Activated naive CD8-positive, alpha-beta T cell treated with anti-CD3 and anti-CD28 coated beads for 36 hours (primary cell): Measurements from ENCODE around the gene MARVELD3. TPM values are rescaled to one million over a fixed set of nuclear protein-coding genes. Genes with fewer than 3 reads are reported as not detected.
"Not testable (repeated sequence)": the region's sequence is repeated elsewhere in the genome, so short reads cannot be mapped to it uniquely, and the experiment has no call there.

Experiments used
- DNase-seq: peaks from one replicate; pipeline ENCODE4 v3.0.0; 2021
- H3K27ac Mint-ChIP-seq: one replicate; pipeline ENCODE4 v1.8.0; 2022; ENCODE audit warnings: mild to moderate bottlenecking, moderate library complexity, mixed read lengths
- H3K27me3 Mint-ChIP-seq: one replicate; pipeline ENCODE4 v1.8.0; 2022; ENCODE audit warnings: mild to moderate bottlenecking, mixed read lengths
- H3K36me3 Mint-ChIP-seq: one replicate; pipeline ENCODE4 v1.8.0; 2021; ENCODE audit warnings: mild to moderate bottlenecking, mixed read lengths
- H3K4me1 Mint-ChIP-seq: one replicate; pipeline ENCODE4 v1.8.0; 2021; ENCODE audit warnings: mixed read lengths
- H3K4me3 Mint-ChIP-seq: one replicate; pipeline ENCODE4 v1.8.0; 2022; ENCODE audit warnings: mild to moderate bottlenecking, moderate library complexity, mixed read lengths
- H3K9me3 Mint-ChIP-seq: one replicate; pipeline ENCODE4 v1.8.0; 2022; ENCODE audit warnings: mixed read lengths
- total RNA-seq, 2 experiments: library from RNA; stranded (reverse); gene quantifications; one replicate each; pipeline ENCODE4 v1.2.3, GENCODE V29; 2021

Gene MARVELD3
- total RNA-seq, 2 experiments from 2014 or later: not detected

DNA sequence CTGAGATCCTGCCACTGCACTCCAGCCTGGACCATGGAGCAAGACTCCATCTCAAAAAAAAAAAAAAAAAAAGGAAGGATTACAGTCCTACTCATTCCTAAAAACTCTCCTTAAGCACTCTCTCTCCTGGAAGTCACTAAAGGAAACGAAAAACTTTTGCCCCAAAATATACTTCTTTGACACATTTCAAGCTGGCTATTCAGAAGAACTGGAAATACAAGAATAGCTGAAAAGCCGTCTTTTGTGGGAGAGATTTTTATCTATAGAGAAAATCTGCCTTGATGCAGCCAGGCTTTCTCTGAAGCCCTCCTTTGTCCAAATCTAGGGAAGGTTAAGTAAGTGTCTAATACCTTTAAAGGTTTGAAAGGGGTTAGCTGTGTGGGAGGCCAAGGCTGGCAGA is 16.9 kb upstream of the MARVELD3 start:
- Mint-ChIP-seq H3K27me3 (peaks cover 26% of the 10 kb centered on the region), H3K36me3 (no peaks in the 10 kb centered on the region), H3K4me3 (no peak overlapping the region), H3K27ac (no peak overlapping the region), H3K4me1 (peaks cover 12% of the 10 kb centered on the region), H3K9me3 (no peaks in the 10 kb centered on the region)
- DNase-seq: no peak

DNA sequence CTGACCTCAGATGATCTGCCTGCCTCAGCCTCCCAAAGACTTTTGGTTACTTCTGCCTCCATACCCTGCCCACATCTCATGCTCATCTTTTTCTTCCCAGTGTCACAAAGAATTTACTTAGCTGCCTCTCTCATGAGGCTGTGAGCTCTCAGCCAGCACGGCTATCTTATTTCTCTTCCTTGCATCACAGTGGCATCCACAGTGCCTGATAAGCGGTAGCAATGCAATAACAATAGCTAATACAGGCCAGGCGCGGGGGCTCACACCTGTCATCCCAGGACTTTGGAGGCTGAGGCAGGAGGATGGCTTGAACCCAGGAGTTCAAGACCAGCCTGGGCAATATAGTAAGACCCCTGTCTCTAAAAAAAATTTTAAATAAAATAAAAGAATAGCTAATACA is 15.5 kb upstream of the MARVELD3 start:
- Mint-ChIP-seq H3K4me3 (no peak overlapping the region), H3K36me3 (no peaks in the 10 kb centered on the region), H3K9me3 (no peaks in the 10 kb centered on the region), H3K27ac (no peak overlapping the region), H3K4me1 (peaks cover 12% of the 10 kb centered on the region), H3K27me3 (peaks cover 36% of the 10 kb centered on the region)
- no peak for DNase-seq

DNA sequence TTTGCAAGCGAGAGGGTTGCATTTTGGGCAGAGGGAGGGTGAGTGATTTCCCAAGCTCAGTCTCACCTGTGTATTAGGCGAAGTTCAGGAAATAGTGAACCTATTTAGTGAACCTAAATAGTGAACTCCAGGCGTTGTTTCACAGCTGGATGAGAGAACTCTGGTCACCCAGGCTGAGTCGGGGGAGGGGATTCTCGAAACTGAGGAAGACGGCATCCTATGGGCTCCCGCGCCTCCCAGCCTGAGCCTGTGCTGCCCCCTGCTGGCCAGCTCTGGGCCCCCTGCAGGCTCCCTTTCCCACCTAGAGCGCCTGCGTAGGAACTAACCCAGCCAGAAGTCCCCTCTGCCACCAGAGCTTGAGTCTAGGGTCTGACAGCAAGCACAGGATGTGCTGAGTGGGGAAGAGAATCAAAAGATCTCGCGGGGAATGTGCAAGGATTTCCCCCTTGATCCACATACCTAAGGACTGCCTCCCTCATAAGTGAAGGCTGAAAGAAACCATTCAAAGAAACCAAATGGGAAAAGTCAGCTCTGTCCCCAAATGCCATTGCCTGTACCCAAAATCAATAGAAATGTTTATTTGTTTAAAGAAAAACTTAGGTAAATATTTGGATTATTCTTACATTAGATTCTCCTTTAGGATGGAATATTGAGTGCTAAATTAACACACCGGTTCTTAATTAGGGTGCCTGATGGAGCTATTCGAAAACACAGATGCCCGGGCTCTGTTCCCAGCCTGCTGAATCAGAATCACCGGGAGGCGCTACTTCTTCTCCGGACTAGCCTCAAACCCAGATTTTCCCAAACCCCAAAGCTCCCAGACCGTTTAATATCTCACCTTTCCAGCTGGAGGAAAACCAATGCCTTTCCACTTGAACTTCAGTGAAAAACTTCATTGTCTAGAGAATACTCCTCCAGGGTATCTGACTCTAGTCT is 14.8 kb upstream of the MARVELD3 start:
- no peak overlapping the region for H3K4me3 Mint-ChIP-seq
- peak; percentile 82 for DNase-seq
- H3K36me3 Mint-ChIP-seq: no peaks in the 10 kb centered on the region
- no peak overlapping the region for H3K27ac Mint-ChIP-seq
- no peaks in the 10 kb centered on the region for H3K9me3 Mint-ChIP-seq
- peaks cover 12% of the 10 kb centered on the region for H3K4me1 Mint-ChIP-seq
- H3K27me3 Mint-ChIP-seq: peaks cover 43% of the 10 kb centered on the region

DNA sequence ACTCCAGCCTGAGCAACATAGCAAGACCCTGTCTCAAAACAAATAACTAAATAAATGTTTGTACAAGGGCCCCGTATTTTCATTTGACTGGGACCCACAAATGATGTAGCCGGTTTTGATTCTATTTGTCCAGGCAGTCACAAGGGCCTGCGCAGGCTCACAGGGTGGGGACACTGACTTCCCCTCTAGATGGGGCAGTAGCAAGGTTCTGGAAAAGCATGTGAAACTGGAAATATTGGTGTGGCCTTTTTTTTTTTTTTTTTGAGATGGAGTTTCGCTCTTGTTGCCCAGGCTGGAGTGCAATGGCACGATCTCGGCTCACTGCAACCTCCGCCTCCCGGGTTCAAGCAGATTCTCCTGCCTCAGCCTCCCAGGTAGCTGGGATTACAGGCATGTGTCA is 11.0 kb upstream of the MARVELD3 start:
- not testable (repeated sequence) for H3K4me3 Mint-ChIP-seq, H3K9me3 Mint-ChIP-seq, H3K36me3 Mint-ChIP-seq, H3K27ac Mint-ChIP-seq, H3K4me1 Mint-ChIP-seq, DNase-seq
- peaks cover 45% of the 10 kb centered on the region for H3K27me3 Mint-ChIP-seq

DNA sequence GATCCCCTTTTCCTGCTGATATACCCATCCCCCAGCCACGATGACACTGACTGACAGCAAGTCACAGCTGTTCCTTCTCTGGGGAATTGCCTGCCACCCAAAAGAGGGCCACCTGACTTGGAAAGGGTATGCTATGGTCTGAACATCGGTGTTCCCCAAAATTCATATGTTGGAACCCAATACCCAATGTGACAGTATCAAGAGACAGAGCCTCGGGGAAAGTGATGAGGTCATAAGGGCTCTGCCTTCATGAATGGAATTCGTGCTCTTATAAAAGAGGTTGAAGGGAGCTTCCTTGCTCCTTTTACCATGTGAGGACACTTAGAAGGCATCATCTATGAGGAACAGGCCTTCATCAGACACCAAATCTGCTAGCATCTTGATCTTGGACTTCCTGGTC is 7.6 kb upstream of the MARVELD3 start:
- no peaks in the 10 kb centered on the region for H3K36me3 Mint-ChIP-seq
- H3K4me3 Mint-ChIP-seq: no peak overlapping the region
- peaks cover 7% of the 10 kb centered on the region for H3K4me1 Mint-ChIP-seq
- H3K9me3 Mint-ChIP-seq: no peaks in the 10 kb centered on the region
- H3K27me3 Mint-ChIP-seq: peaks cover 28% of the 10 kb centered on the region
- DNase-seq: no peak
- H3K27ac Mint-ChIP-seq: no peak overlapping the region

DNA sequence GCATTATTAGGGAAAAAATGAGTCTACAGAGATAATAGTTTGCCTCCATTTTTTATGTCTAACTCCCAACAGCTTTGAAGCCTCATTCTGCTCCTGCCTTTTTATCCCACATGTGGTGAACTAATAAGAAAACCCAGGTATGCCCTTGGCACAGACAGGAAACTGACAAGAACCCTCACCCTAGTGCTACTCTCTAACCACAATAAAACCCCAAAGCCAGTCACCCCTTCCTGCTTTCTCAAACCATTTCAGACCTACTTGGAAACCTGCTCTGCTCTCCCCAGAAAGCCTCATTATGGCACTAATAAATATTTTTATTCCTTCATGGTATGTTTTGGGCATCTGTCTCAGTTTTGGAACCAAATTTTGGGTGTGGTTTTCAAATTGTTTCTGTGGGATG is 3.9 kb upstream of the MARVELD3 start:
- Mint-ChIP-seq H3K27me3 (peaks cover 17% of the 10 kb centered on the region), H3K4me3 (no peak overlapping the region), H3K4me1 (peaks cover 7% of the 10 kb centered on the region), H3K9me3 (no peaks in the 10 kb centered on the region), H3K36me3 (no peaks in the 10 kb centered on the region), H3K27ac (no peak overlapping the region)
- DNase-seq: no peak

DNA sequence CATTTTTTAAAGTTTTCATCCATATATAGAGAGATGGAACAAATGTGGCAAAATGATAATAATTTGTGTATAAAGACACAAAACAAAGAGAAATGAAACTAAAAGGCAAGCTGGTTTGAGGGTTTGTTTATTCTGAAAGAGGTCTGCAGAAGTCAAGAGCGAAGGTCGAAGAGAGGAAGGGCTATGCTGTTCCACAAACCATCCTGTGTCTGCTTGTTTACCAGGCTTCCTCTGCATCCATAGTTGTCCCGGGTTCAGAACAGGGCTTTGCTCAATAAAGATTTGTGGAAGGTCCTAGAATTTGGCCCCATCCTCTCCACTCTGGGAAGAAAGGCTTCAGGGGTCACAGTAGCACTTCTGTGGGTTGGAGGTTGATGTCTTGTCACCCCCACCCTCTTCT is 2.4 kb upstream of the MARVELD3 start:
- H3K4me1 Mint-ChIP-seq: peaks cover 7% of the 10 kb centered on the region
- peaks cover 27% of the 10 kb centered on the region for H3K27me3 Mint-ChIP-seq
- no peak overlapping the region for H3K4me3 Mint-ChIP-seq
- no peaks in the 10 kb centered on the region for H3K36me3 Mint-ChIP-seq
- no peak for DNase-seq
- no peaks in the 10 kb centered on the region for H3K9me3 Mint-ChIP-seq
- no peak overlapping the region for H3K27ac Mint-ChIP-seq

DNA sequence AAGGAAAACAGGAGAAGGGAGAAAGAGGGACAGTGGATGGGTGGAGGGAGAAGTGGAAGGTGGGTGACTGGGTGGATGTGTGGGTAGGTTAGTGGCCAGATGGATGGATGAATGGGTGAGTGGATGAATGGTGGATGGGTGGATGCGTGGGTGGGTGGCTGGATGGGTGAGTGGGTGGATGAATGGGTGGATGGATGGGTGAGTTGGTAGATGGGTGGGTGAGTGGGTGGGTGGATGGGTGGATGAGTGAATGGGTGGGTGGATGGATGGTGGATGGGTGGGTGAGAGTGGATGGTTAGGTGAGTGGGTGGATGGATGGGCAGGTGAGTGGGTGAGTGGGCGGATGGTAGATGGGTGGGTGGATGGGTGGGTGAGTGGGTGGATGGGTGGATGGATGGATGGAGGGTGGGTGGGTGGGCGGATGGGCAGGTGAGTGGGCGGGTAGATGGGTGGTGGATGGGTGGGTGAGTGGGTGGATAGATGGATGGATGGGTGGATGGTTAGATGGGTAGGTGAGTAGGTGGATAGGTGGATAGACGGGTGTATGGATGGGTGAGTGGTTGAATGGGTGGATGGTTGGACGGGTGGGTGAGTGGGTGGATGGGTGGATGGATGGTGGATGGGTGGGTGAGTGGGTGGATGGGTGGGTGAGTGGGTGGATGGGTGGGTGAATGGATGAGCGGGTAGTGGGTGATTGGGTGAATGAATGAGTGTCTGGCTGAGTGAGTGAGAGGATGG is 702 bp upstream of the MARVELD3 start:
- DNase-seq: no peak
- H3K9me3 Mint-ChIP-seq: no peaks in the 10 kb centered on the region
- H3K27me3 Mint-ChIP-seq: peaks cover 26% of the 10 kb centered on the region
- H3K27ac Mint-ChIP-seq: no peak overlapping the region
- no peaks in the 10 kb centered on the region for H3K36me3 Mint-ChIP-seq
- H3K4me3 Mint-ChIP-seq: no peak overlapping the region
- peaks cover 7% of the 10 kb centered on the region for H3K4me1 Mint-ChIP-seq

DNA sequence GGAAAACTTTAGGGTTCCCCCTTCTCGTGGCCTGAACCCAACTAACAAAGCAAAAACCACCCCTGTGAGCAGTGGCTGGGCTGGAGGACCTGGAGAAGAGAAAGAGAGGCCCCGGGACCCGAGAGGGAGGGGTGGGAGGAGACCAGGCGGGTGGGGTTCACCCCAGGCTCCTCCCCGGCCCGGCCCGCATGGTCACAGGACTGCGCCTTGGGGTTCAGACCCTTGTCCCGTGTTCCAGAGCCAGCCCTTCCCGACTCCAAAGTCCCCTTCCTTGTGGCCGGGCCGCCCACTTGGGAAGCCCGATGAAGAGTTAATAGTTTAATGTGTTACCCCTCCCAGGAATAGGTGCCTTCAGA is 852 bp downstream of the MARVELD3 start:
- H3K27me3 Mint-ChIP-seq: peaks cover 19% of the 10 kb centered on the region
- peaks cover 6% of the 10 kb centered on the region for H3K4me1 Mint-ChIP-seq
- H3K9me3 Mint-ChIP-seq: no peaks in the 10 kb centered on the region
- no peak for DNase-seq
- H3K4me3 Mint-ChIP-seq: no peak overlapping the region
- no peak overlapping the region for H3K27ac Mint-ChIP-seq
- no peaks in the 10 kb centered on the region for H3K36me3 Mint-ChIP-seq

DNA sequence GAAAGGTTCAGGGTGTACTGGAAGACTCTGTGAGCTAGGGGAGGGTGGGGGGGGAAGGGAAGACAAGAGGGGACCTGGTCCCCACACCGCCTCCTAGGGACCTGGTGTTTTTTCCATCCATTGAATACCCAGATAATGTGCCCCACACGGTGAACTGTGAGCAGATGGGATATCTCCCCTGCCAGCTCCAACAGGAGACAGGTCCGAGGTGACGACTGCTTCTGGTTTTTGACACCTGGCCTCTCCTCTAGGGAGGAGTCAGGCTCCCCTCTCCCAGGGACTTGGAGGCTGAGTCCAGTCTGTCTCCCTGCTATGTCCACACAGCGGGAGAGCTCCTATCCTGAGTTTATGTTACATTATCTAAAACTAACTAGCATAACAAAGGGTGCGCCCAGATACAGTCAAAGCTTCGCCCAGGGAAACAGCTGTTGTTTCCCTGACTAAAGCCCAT is 1.8 kb downstream of the MARVELD3 start:
- no peak overlapping the region for H3K4me3 Mint-ChIP-seq
- H3K36me3 Mint-ChIP-seq: no peaks in the 10 kb centered on the region
- no peak overlapping the region for H3K27ac Mint-ChIP-seq
- DNase-seq: no peak
- peaks cover 19% of the 10 kb centered on the region for H3K27me3 Mint-ChIP-seq
- H3K4me1 Mint-ChIP-seq: no peaks in the 10 kb centered on the region
- H3K9me3 Mint-ChIP-seq: no peaks in the 10 kb centered on the region

DNA sequence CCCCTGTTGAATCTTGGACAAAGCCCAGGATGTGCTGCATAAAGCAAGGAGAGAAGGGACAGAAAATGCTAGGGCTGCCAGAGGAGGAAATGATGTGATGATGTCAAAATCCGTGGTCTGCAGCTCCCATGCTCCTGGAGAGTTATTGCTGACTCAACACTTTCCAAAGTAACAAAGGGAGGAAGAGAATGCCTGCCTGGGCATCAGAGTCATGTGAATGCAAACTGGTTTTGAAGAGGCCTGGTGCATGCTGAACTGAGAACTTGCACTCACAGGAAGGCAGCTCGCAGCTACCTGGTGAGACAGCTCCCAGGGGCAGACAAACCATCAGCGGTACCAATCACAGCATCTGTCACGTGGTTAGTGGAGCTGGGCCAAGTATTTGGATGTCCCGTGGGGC is 2.8 kb downstream of the MARVELD3 start:
- no peak overlapping the region for H3K27ac Mint-ChIP-seq
- DNase-seq: no peak
- H3K27me3 Mint-ChIP-seq: peaks cover 19% of the 10 kb centered on the region
- H3K4me1 Mint-ChIP-seq: no peaks in the 10 kb centered on the region
- H3K4me3 Mint-ChIP-seq: no peak overlapping the region
- no peaks in the 10 kb centered on the region for H3K9me3 Mint-ChIP-seq
- no peaks in the 10 kb centered on the region for H3K36me3 Mint-ChIP-seq

DNA sequence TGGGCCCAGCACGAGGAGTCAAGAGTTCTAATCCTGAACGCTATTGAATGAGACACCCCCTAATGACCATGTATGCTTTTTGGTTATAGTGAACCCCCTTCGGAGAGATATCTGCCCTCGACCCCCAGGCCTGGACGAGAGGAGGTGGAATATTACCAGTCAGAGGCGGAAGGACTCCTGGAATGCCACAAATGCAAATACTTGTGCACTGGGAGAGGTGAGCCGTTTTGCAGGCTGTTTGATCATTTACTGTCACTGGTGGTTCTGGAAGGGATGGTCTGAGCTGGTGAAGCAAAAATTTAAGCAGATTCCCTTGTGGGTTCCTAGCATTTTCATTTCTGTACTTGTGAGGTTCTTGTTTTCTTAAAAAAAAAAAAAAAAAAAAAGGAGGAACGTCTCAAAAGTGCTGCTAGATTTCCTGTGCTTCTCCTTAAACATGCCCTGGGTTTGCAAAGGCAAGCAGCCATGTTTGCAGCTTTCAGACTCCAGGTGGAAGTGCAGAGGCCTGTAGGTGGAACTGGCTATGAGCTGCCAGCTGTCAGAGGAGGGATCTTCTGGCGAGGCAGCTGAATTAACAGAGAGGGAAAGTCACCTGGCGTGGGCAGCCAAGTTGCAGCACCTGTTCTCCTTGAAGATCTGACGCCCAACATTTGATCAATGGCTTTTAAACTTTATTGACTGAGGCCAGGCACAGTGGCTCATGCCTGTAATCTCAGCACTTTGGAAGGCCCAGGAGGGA is 3.5 kb downstream of the MARVELD3 start:
- Mint-ChIP-seq H3K9me3 (no peaks in the 10 kb centered on the region), H3K27me3 (peaks cover 19% of the 10 kb centered on the region), H3K27ac (no peak overlapping the region), H3K4me3 (no peak overlapping the region), H3K4me1 (no peaks in the 10 kb centered on the region), H3K36me3 (no peaks in the 10 kb centered on the region)
- DNase-seq: no peak

DNA sequence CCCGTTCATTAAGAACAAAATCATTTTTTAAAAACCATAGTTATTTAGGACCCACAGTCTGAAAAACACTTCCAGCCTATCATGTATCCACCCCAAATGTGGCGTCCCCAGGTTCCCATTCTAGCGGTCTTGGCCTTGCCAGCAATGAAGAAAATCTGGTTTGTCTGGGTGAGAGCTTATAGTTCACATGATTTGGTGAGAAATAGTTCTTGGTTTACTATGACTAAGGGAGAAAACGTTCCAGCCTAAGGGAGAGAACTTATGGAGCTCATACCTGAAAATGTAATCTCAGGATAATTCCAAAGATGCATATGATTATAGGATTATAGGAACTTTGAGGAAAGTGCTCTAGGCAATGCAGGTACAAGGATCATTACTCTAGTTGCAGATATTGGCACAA is 4.8 kb downstream of the MARVELD3 start:
- no peak overlapping the region for H3K27ac Mint-ChIP-seq
- H3K36me3 Mint-ChIP-seq: no peaks in the 10 kb centered on the region
- H3K27me3 Mint-ChIP-seq: peaks cover 15% of the 10 kb centered on the region
- H3K4me1 Mint-ChIP-seq: no peaks in the 10 kb centered on the region
- no peak overlapping the region for H3K4me3 Mint-ChIP-seq
- H3K9me3 Mint-ChIP-seq: no peaks in the 10 kb centered on the region
- no peak for DNase-seq

DNA sequence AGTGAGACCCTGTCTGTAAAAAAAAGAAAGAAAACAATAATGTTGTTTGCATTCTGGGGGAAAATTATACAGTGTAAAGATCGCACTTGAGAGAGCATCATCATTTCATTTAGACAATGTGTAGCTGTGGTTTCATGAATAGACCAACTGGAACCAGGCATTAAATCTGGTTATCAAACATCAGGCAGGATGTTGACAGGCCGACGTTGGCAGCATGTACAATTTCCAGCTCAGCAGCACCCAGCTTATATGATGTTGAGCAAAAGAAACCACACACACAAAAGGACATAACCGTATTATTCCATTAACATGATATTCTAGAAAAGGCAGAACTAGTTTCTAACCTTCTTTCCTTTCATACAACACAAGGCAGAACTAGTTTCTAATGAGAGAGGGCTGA is 5.8 kb downstream of the MARVELD3 start:
- DNase-seq: no peak
- Mint-ChIP-seq H3K27me3 (peaks cover 13% of the 10 kb centered on the region), H3K36me3 (no peaks in the 10 kb centered on the region), H3K4me3 (no peak overlapping the region), H3K9me3 (no peaks in the 10 kb centered on the region), H3K4me1 (no peaks in the 10 kb centered on the region), H3K27ac (no peak overlapping the region)

DNA sequence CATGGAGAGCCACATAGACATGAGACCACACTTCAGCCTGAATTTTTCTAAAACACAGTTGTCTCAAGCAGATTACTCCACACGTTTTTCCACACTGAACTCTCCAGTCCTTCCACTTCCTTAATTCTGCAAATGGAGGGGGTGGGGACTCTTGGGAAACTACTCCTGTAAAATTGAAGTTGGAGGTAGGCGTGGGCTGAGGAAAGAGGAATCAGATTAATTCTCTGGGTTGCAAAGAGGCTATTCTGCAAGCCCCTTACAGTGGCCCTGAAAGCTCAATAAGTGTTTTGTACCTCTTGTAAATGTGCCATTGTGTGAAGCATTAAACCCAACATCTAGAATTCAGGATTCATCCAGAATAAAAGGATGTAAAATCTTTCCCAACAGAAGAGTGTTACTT is 9.6 kb downstream of the MARVELD3 start:
- Mint-ChIP-seq H3K27ac (no peak overlapping the region), H3K27me3 (no peaks in the 10 kb centered on the region), H3K36me3 (peaks cover 3% of the 10 kb centered on the region), H3K4me3 (no peak overlapping the region), H3K4me1 (no peaks in the 10 kb centered on the region), H3K9me3 (no peaks in the 10 kb centered on the region)
- DNase-seq: no peak
